ENCODE data around the gene MPST.

DNA sequence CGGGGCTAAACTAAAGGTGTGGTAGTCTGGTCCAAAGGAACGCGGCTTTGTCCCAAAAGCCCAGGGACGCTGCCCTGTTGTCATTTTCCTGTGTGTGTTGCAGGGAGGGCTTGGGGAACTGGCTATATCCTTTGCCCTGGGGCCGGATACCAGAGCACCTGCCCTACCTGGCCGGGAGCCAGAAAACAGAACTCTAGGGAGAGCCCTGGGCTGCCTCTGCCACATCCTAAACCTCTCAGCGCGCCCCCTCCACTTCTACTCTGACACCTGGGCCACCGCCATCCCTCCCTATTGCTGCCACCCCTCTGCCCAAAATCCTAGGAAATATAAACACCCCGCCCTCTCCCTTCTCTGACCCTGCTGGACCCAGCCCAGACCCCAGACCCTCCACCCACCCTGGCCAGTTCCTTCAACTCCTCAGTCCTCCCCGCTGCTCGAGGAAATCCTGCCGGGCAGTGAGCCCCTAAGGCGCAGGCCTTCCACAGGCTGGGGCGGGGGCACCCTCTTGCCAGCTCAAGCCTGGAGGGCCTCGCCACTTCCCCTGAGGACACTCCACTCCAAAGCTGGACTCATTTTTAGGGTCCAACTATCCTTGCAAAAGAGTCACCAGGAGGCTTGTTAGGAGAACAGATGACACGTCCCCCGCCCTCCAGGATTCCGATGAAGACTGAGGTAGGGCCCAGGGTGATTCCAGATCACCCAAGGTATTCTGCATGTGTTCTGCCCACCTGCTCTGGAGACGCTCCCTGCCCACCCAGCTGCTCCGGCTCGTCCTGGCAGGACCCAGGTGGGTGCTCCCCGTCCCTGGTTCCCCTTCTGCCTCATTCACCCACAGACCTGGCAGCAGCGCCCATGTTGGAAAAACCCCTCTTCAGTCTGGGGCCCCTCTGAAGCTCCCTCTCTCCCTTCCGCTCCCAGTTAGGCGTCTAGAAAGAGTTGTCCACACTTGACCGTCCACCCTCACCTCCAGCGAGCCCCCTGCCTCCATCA is 44.2 kb downstream of the MPST start:
- TF ChIP-seq, protein P1, sequence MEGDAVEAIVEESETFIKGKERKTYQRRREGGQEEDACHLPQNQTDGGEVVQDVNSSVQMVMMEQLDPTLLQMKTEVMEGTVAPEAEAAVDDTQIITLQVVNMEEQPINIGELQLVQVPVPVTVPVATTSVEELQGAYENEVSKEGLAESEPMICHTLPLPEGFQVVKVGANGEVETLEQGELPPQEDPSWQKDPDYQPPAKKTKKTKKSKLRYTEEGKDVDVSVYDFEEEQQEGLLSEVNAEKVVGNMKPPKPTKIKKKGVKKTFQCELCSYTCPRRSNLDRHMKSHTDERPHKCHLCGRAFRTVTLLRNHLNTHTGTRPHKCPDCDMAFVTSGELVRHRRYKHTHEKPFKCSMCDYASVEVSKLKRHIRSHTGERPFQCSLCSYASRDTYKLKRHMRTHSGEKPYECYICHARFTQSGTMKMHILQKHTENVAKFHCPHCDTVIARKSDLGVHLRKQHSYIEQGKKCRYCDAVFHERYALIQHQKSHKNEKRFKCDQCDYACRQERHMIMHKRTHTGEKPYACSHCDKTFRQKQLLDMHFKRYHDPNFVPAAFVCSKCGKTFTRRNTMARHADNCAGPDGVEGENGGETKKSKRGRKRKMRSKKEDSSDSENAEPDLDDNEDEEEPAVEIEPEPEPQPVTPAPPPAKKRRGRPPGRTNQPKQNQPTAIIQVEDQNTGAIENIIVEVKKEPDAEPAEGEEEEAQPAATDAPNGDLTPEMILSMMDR (IDR thresholded peaks at IDR 0.05), result no peak
- no peak for TF ChIP-seq POLR2A (IDR thresholded peaks at IDR 0.05)
